ENCODE results near the gene ANTXRL. TPM values are rescaled to one million over a fixed set of nuclear protein-coding genes. Genes with fewer than 3 reads are reported as not detected.
"Not testable (repeated sequence)": the region's sequence is repeated elsewhere in the genome, so short reads cannot be mapped to it uniquely, and the experiment has no call there.

Gene ANTXRL
- not detected in 2 replicates for total RNA-seq

DNA sequence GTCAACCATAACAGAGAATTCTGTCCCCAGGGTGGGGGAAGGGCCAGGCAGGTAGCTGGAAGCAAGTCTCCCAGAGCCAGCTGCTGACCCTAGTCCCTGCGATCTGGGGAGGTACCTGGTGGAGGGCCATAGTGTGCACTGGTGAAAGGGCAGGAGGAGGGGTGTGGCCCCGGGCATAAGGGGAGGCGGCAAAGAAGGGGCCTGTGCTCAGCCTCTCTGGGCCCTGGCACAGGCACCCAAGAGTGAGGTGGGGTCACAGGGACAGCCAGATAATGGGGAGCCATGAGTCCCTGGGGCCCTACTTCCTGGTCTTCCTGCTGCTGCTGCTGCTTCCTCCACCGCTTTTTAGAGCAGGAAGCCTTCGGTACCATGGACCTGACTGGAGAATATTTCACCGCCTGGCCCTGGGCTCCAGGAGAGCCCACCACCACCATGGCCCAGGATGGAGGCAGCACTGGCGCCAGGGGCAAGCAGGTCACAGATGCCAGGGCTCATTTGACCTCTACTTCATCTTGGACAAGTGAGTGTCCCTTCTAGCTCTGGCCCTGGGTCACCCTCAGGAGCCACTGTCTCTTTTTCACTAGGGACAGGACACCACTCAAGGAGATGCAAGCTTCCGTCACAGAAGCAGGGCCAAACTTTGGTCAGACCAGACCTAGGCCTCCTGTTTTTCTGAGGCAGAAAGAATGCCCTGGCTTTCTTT is at the start of gene ANTXRL:
ANTXRL (plus strand) TSS at position 7 of the 703 bp plus-strand sequence; CDS start at position 273, 266 bp downstream.
- no peak for DNase-seq (ENCODE audit: low spot score)

DNA sequence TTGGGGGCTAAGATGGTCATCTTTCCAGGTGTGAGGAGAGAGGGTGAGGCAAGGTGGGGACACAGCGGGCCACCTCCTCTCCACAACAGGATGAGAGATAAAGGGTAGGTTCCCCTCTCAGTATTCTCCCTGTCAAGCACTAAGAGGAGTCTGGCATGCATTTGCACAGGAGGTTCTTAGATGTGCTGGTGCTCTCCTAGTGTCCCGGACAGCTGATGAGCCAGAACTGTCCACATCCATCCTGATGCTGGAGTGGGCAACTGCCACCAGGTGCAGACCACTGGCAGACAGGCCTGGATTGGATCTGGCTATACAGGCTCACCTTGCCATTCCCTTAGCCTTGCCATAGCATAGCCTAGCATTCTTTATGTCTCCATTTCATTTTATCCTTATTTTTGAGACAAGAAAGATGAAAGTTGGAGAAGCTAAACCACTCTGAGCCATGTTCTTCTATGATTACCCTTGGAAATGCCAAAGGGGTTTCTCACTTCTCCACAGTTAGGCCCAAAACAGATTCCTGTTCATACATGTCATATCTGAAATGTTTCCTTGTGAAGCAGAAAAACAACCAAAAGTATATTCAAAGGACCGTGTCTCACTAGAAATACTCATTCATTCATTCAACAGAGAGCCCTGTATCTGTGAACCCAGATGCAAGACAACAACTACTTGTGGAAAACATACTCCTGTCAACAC is 48.8 kb upstream of the ANTXRL start:
- DNase-seq (ENCODE audit: low spot score), result no peak
- intact Hi-C loops (cut with micrococcal nuclease), result no loop called here
- H3K27me3 Mint-ChIP-seq (ENCODE audit: insufficient read depth), result no peaks in the 10 kb centered on the region
- H3K36me3 Mint-ChIP-seq (ENCODE audit: low read depth), result peaks cover 28% of the 10 kb centered on the region
- H3K27ac Mint-ChIP-seq, result no peak overlapping the region
- H3K9me3 Mint-ChIP-seq, result peaks cover 18% of the 10 kb centered on the region
- H3K4me3 Mint-ChIP-seq, result no peak overlapping the region
- H3K4me1 Mint-ChIP-seq (ENCODE audit: low read depth), result peaks cover 19% of the 10 kb centered on the region

More for the DNA sequence above, at the start of gene ANTXRL:
- peak within 1 kb of the TSS; percentile 54 for H3K4me3 Mint-ChIP-seq
- H3K27ac Mint-ChIP-seq, result no peak within 1 kb of the TSS
- intact Hi-C loops (cut with micrococcal nuclease), result no loop called here
- no peaks in the 10 kb centered on the region for H3K36me3 Mint-ChIP-seq (ENCODE audit: low read depth)
- no peaks in the 10 kb centered on the region for H3K9me3 Mint-ChIP-seq
- H3K27me3 Mint-ChIP-seq (ENCODE audit: insufficient read depth), result peaks cover 19% of the 10 kb centered on the region
- H3K4me1 Mint-ChIP-seq (ENCODE audit: low read depth), result peaks cover 22% of the 10 kb centered on the region

DNA sequence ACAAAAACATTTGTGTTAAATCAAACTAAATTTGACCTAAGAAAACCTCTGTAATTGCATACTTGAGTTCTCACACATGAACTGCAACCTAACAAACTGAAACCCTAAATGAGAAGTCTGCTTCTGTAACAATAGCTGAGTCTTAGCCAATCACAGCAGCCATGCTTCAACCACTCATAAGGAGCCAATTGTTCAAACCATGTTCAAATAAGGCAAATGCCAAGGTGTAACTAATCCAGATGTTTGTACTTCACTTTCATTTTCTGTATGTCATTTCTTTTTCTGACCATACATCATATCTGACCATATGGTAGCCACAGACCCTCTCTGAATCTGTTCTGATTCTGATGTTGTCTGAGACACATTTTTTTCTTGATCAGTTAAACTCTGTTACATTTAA is 47.5 kb upstream of the ANTXRL start:
- Mint-ChIP-seq H3K9me3 (peaks cover 25% of the 10 kb centered on the region), H3K4me3 (no peak overlapping the region), H3K4me1 (ENCODE audit: low read depth) (peaks cover 28% of the 10 kb centered on the region), H3K27ac (no peak overlapping the region), H3K27me3 (ENCODE audit: insufficient read depth) (no peaks in the 10 kb centered on the region), H3K36me3 (ENCODE audit: low read depth) (peaks cover 38% of the 10 kb centered on the region)
- no peak for DNase-seq (ENCODE audit: low spot score)
- intact Hi-C loops (cut with micrococcal nuclease), result no loop called here

DNA sequence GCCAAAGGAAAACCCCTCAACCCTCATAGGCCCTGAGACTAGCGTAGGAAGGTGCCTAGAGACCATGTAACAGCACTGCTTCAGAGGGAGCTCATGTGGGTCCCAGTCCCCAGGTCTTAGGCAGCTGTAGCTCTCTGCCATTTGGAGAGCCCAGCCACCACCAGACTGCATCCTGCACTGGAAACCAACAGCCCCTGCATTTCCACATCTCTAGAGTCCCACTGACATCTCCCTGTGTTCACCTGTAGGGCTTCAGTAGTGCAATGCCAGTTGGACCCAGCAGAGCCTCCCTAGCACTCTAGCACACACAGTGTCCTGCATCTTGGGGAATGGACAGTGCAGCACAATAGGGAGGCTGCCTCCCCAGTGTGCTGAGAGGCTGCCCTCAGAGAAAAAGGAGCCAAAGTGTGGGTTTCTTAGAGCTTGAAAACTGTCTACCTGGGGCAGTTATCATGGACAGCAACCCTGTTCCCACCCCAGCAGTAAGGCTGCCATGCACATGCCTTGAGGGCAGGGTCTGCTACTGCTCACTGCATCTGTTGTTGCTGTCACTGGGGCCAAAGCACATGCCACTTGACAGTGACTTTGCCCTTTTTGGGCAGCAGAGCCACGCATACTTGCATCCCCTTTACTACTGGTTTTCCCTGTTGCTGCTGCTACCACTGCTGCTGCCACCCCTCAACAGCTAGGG is 46.7 kb upstream of the ANTXRL start:
- Mint-ChIP-seq H3K9me3 (peaks cover 25% of the 10 kb centered on the region), H3K27ac (no peak overlapping the region), H3K4me3 (no peak overlapping the region), H3K36me3 (ENCODE audit: low read depth) (peaks cover 39% of the 10 kb centered on the region), H3K27me3 (ENCODE audit: insufficient read depth) (no peaks in the 10 kb centered on the region), H3K4me1 (ENCODE audit: low read depth) (peaks cover 28% of the 10 kb centered on the region)
- DNase-seq (ENCODE audit: low spot score), result no peak
- intact Hi-C loops (cut with micrococcal nuclease), result no loop called here

DNA sequence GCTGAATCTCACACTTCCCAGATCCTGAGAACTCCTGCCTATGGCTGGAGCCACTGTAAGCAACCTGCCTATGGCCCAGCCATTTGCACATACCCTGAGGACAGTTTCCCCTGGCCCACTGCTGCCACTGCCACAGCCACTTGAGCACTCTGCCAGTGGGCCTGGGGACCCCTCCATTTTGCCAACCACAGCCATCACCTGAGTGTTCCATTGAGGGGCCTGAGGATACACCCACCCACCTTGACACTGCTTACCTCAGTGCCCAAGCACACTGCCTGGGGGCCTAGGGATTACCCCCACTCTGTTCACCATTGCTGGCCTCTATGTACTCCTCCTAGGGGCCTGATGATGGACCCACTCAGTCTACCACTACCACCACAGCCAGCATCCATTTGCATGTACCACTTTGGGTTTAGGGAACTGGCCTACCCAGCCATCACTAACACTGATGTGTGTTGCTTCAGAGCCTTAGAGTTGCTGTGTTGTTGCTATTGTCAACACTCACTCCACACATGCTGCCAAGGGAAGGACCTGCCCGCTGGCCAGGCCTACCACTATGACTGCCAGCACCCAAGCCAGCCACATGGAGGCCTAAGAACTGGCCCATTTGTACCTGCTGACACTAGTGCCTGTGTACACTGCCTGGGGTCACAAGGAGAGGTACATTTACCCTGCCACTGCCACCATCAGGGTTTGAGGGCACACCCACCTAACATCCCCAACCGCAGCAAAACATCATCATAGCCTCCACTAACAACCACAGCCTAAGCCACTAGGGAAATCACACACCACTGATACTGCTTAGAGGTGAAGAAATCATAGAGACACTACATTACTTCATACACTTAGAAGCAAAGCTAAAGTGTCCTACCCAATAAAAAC is 45.9 kb upstream of the ANTXRL start:
- Mint-ChIP-seq H3K9me3 (peaks cover 25% of the 10 kb centered on the region), H3K4me3 (no peak overlapping the region), H3K36me3 (ENCODE audit: low read depth) (peaks cover 39% of the 10 kb centered on the region), H3K27me3 (ENCODE audit: insufficient read depth) (no peaks in the 10 kb centered on the region), H3K4me1 (ENCODE audit: low read depth) (peaks cover 28% of the 10 kb centered on the region), H3K27ac (no peak overlapping the region)
- intact Hi-C loops (cut with micrococcal nuclease), result no loop called here
- DNase-seq (ENCODE audit: low spot score), result no peak

DNA sequence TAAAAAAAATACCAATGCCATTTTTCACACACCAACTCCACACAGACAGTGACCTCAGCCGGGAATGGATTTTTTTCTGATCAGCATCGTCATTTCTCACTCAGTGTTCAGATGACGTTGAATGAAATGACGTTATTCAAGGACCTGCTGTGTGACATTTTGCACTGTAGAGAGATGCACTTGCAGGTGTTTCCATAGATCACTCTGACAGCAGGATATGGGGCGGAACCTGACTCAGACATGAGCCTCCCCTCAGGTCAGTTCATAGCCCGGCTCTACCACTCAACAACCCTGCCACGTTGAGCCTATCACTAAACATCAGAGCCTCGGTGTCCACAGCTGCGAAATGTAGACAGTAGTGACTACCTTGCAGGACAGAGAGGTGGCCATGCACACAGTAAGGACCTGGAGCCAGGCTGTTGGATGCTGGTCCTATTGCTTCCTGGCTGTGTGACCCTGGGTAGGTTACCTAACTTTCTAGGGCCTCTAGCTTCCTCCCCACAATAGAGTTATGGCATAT is 41.4 kb upstream of the ANTXRL start:
- no peak overlapping the region for H3K4me3 Mint-ChIP-seq
- peaks cover 23% of the 10 kb centered on the region for H3K4me1 Mint-ChIP-seq (ENCODE audit: low read depth)
- peaks cover 38% of the 10 kb centered on the region for H3K36me3 Mint-ChIP-seq (ENCODE audit: low read depth)
- peaks cover 25% of the 10 kb centered on the region for H3K9me3 Mint-ChIP-seq
- no peak for DNase-seq (ENCODE audit: low spot score)
- no peak overlapping the region for H3K27ac Mint-ChIP-seq
- H3K27me3 Mint-ChIP-seq (ENCODE audit: insufficient read depth), result no peaks in the 10 kb centered on the region
- intact Hi-C loops (cut with micrococcal nuclease), result no loop called here

DNA sequence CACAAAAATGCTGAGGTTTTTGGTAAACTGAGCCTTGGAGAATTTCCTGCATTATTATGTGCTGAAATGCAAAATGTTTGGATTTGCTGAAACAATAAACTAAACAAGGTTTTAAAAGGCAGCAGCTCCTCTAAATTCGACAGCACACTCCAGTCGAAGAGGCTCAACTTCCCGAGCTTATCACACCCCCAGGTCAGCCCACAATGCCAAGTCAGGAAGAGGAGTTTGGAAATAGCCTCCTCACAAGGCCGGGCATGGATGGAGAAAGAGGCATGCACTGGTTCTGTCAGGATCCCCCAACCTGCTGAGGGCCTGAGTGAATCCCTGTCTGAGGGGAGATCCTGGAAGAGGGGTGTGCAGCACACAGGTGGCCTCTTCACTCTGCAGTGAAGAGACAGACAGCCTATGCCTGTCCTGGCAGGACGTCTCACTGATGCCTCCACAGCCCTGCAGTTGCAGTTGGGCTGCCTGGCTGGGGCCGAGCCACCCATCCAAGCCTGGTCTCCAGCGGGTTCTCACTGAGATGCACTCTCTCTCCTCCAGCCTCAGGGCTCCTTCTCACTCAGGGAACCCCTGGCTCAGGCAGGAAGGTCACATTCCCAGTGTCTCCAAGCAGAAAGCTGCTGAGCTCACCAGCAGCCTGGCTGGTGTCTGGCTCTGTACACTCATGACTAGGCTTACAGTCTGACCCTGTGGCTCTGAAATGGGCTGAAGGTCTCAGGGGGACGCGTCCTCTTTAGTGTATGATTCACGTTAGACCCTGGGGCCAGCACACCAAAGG is 40.2 kb upstream of the ANTXRL start:
- H3K9me3 Mint-ChIP-seq, result peaks cover 19% of the 10 kb centered on the region
- intact Hi-C loops (cut with micrococcal nuclease); H3K27me3 Mint-ChIP-seq (ENCODE audit: insufficient read depth); H3K4me3 Mint-ChIP-seq; DNase-seq (ENCODE audit: low spot score): not testable (repeated sequence)
- peaks cover 13% of the 10 kb centered on the region for H3K4me1 Mint-ChIP-seq (ENCODE audit: low read depth)
- H3K36me3 Mint-ChIP-seq (ENCODE audit: low read depth), result peaks cover 30% of the 10 kb centered on the region
- peak overlapping the region; percentile 55 for H3K27ac Mint-ChIP-seq

DNA sequence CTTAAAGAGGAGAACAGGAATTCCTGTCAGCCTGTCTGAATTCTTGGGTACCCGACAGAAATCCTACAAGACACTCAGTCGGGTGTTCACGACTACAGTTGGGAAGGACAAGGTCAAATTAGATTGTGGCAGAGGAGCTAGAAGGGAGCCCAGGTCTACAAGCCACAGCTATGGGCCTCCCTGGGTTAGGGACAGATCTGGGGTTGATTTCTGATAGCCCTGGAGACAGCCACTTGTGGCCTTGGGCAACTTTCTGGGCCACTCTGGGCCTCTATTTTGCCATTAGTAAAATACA is 39.7 kb upstream of the ANTXRL start:
- intact Hi-C loops (cut with micrococcal nuclease), result no loop called here

DNA sequence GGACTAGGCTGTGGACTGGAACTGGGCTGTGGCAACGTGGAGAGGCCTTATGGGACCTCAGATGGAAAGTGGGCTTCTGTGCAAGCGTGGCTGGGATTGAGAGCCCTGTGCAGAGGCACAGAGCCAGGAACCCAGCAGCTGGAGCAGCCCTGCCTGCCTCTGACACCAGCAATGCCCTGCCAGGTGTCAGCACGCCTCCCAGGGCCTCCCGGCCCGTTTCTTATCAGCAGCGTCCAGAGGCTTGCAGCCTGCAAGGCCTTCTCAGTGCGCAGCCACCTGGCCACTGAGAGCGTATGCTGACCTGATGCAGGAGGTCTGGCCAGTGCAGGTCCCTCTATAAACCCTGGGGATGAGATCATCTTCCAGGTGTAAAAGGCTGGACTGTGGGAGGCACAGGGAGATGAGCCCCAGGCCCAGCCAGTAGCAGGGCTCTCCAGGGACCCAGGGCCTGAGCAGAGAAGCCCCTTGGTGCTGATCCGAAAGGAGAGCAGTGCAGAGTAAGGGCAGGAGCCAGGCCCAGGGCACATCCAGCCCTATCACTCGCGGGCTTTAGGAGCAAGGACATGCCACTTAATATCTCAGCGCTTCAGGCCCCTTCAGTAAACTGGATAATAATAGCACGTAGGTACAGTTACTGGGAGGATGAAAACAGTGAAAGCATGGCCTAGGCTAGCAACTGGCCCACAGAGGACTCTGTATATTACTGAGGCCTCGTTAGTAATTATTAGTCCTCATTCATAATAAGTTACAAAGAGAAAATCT is 38.8 kb upstream of the ANTXRL start:
- H3K4me1 Mint-ChIP-seq (ENCODE audit: low read depth), result peaks cover 8% of the 10 kb centered on the region
- intact Hi-C loops (cut with micrococcal nuclease), result no loop called here
- H3K27me3 Mint-ChIP-seq (ENCODE audit: insufficient read depth), result no peaks in the 10 kb centered on the region
- no peak for DNase-seq (ENCODE audit: low spot score)
- H3K27ac Mint-ChIP-seq, result no peak overlapping the region
- peaks cover 6% of the 10 kb centered on the region for H3K9me3 Mint-ChIP-seq
- H3K36me3 Mint-ChIP-seq (ENCODE audit: low read depth), result peaks cover 19% of the 10 kb centered on the region
- H3K4me3 Mint-ChIP-seq, result no peak overlapping the region

More for the DNA sequence above, 39.7 kb upstream of the ANTXRL start:
- H3K9me3 Mint-ChIP-seq, result peaks cover 15% of the 10 kb centered on the region
- H3K27ac Mint-ChIP-seq, result no peak overlapping the region
- H3K27me3 Mint-ChIP-seq (ENCODE audit: insufficient read depth), result no peaks in the 10 kb centered on the region
- H3K36me3 Mint-ChIP-seq (ENCODE audit: low read depth), result peaks cover 25% of the 10 kb centered on the region
- H3K4me3 Mint-ChIP-seq, result no peak overlapping the region
- no peak for DNase-seq (ENCODE audit: low spot score)
- H3K4me1 Mint-ChIP-seq (ENCODE audit: low read depth), result peaks cover 13% of the 10 kb centered on the region

DNA sequence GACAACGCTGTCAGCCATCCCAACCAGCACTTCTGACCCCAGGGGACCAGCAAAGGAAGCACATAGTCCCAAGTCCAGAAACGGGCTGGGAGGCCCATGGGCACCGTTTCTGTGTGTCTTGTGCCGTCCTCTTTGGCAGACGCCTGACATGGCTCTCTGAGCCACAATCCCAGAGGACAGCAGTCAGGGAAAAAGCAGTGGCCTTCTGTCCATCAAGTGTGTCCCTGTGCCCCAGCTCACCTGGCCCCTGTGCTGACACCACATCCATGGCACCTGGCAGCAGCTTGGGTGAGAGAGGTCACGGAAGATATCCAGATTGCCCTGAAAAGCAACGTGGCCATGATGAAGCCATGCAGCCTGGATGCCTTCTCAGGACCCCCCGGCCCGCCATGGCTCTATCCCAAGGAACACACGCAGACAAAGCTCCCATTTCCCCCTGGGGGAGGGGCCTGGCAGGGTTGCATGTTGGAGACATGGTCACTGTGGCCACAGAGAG is 38.1 kb upstream of the ANTXRL start:
- no peak for DNase-seq (ENCODE audit: low spot score)
- H3K27me3 Mint-ChIP-seq (ENCODE audit: insufficient read depth), result no peaks in the 10 kb centered on the region

DNA sequence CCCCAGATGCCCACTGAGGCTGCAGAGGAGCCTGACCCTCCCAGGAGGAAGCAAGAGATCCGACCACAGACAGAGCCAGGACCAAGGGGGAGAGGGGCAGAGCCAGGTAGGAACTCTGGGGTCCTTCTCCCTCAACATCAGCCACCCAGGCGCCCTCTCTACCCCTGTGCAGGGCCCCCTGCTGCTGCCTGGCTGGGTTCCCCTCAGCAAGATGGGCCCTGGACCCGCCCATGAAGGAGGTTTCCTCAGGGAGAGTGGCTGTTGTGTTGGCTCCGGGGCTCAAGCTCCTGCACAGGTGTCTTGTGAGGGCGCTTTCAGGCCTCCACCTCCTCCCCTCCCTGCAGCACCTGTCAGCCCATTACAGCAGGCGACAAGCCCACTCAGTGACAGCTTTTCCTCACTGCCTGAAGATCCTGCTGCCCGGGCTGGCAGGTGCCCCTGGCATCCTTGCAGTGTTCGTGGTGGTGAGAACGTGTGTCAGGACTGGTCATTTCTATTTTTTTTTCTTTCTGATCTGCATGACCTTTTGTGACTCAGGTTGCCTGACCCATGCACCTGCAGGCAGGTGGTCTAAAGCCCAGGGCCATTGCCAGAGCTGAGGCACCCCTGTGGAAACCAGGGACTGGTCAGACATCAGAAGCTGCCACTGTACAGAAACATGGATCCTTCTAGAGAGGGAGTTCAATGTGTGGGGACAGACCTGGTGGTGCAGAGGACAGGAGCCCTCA is 37.0 kb upstream of the ANTXRL start:
- not testable (repeated sequence) for H3K27ac Mint-ChIP-seq; H3K36me3 Mint-ChIP-seq (ENCODE audit: low read depth); H3K9me3 Mint-ChIP-seq; H3K27me3 Mint-ChIP-seq (ENCODE audit: insufficient read depth); H3K4me1 Mint-ChIP-seq (ENCODE audit: low read depth); H3K4me3 Mint-ChIP-seq; DNase-seq (ENCODE audit: low spot score)
- intact Hi-C loops (cut with micrococcal nuclease), result loop anchor here (10.0 kb wide), 1 partner anchor 1015 kb away; no protein-coding TSS in a partner anchor

More for the DNA sequence above, 38.1 kb upstream of the ANTXRL start:
- intact Hi-C loops (cut with micrococcal nuclease), result no loop called here
- Mint-ChIP-seq H3K9me3 (no peaks in the 10 kb centered on the region), H3K4me1 (ENCODE audit: low read depth) (peaks cover under 1% of the 10 kb centered on the region), H3K4me3 (no peak overlapping the region), H3K27ac (no peak overlapping the region), H3K36me3 (ENCODE audit: low read depth) (peaks cover 14% of the 10 kb centered on the region)

Data from activated T-helper 1 cell treated with anti-CD3 and anti-CD28 coated beads, Interleukin-12 subunit alpha, Interleukin-12 subunit beta, Interleukin-2, Interleukin-4 antibody, amounts not matched to agents 30 ng/mL and 10 ng/mL and 1 ng/mL, durations not matched to agents 14 hours and 24 hours and 36 hours (primary cell).